OCI-LY7 (cell line): Measurements from ENCODE around the gene ADRB1. TPM values are rescaled to one million over a fixed set of nuclear protein-coding genes. Genes with fewer than 3 reads are reported as not detected.

ENCODE experiments used
- BruUV-seq: library from RNA; stranded (reverse); fragments of 400-500 nt; replicated peaks from 2 replicates; lab custom pipeline; 2021; lab: Mats Ljungman, UMichigan
- CTCF ChIA-PET: fragments of 300-600 bp; sonication (Branson Sonifier 250); formaldehyde crosslinking; loops from one replicate; lab custom pipeline; 2022; ENCODE audit warnings: antibody characterized with exemption; ENCODE audit not compliant: unreplicated experiment; lab: Charles Lee
- POLR2A ChIA-PET: fragments of 300-600 bp; sonication (Branson Sonifier 250); formaldehyde crosslinking; loops from one replicate; lab custom pipeline; 2022; ENCODE audit warnings: antibody characterized with exemption; lab: Charles Lee
- DNase-seq: peaks from one replicate; pipeline ENCODE4 v3.0.0-alpha.2; 2015; ENCODE audit warnings: low spot score
- H2AFZ ChIP-seq: fragments of 200-600 bp; sonication (generic), shearing (Covaris generic); 2 replicates; pipeline ENCODE4 v1.6.1; 2014; ENCODE audit warnings: mild to moderate bottlenecking, antibody characterized with exemption, low read length, moderate library complexity
- H3K27ac ChIP-seq: fragments of 200-600 bp; sonication (generic); 2 replicates; pipeline ENCODE4 v1.5.1; 2014; ENCODE audit warnings: mixed run types, low read depth, mild to moderate bottlenecking, moderate library complexity, low read length, inconsistent platforms; ENCODE audit not compliant: poor library complexity, severe bottlenecking
- H3K36me3 ChIP-seq: fragments of 200-600 bp; sonication (generic); 2 replicates; pipeline ENCODE4 v1.6.1; 2014; ENCODE audit warnings: mild to moderate bottlenecking, antibody characterized with exemption, low read length, moderate library complexity, mixed read lengths; ENCODE audit not compliant: insufficient read depth
- H3K4me1 ChIP-seq: fragments of 200-600 bp; sonication (generic); 2 replicates; pipeline ENCODE4 v1.5.1; 2014; ENCODE audit warnings: mild to moderate bottlenecking, low read length; ENCODE audit not compliant: insufficient read depth, poor library complexity, severe bottlenecking
- H3K4me2 ChIP-seq: fragments of 200-600 bp; sonication (generic); 2 replicates; pipeline ENCODE4 v1.6.1; 2014; ENCODE audit warnings: mild to moderate bottlenecking, low read length
- H3K4me3 ChIP-seq: fragments of 200-600 bp; sonication (generic); 2 replicates; pipeline ENCODE4 v1.5.1; 2014; ENCODE audit warnings: mild to moderate bottlenecking, low read depth, low read length; ENCODE audit not compliant: poor library complexity, severe bottlenecking
- H3K79me2 ChIP-seq: fragments of 200-600 bp; sonication (generic); 2 replicates; pipeline ENCODE4 v1.6.1; 2016; ENCODE audit warnings: low read depth, mild to moderate bottlenecking, low read length, moderate library complexity, mixed read lengths; ENCODE audit not compliant: insufficient read depth
- H3K9me2 ChIP-seq: fragments of 200-600 bp; sonication (generic); 2 replicates; pipeline ENCODE4 v1.6.1; 2016; ENCODE audit warnings: mild to moderate bottlenecking, low read length, mixed read lengths; ENCODE audit not compliant: insufficient read depth
- H3K9me3 ChIP-seq: fragments of 200-600 bp; sonication (generic); 2 replicates; pipeline ENCODE4 v1.6.1; 2014; ENCODE audit warnings: mild to moderate bottlenecking, mixed run types, low read length, mixed read lengths
- H4K20me1 ChIP-seq: fragments of 200-600 bp; sonication (generic); 2 replicates; pipeline ENCODE4 v1.6.1; 2014; ENCODE audit warnings: mild to moderate bottlenecking, antibody characterized with exemption, low read length, moderate library complexity, mixed read lengths; ENCODE audit not compliant: insufficient read depth
- CTCF ChIP-seq: fragments of 200-600 bp; sonication (generic); conservative IDR thresholded peaks from 2 replicates; pipeline ENCODE4 v1.5.1; 2014; ENCODE audit warnings: mild to moderate bottlenecking, antibody characterized with exemption, low read length, moderate library complexity, mixed read lengths
- EZH2phosphoT487 ChIP-seq: fragments of 200-600 bp; sonication (generic); IDR thresholded peaks from 2 replicates; pipeline ENCODE4 v1.6.1; 2018; ENCODE audit warnings: low read depth, borderline replicate concordance, mild to moderate bottlenecking, mixed run types, antibody characterized with exemption, low read length, moderate library complexity, mixed read lengths
- intact Hi-C: fragments of 100-400 bp; cut with micrococcal nuclease; formaldehyde crosslinking; loops from one replicate; pipeline ENCODE4 v1.10.0; 2022; ENCODE audit not compliant: unreplicated experiment
- total RNA-seq, 2 experiments: library from RNA; depleted of rRNA in 1 of 2; stranded (reverse); fragments of >200 nt in 1 of 2; shearing (Covaris generic) in 1 of 2; gene quantifications; 2 replicates each; pipeline ENCODE4 v1.2.3, GENCODE V29; 2014 to 2022

Gene ADRB1
- total RNA-seq, 2 experiments from 2014 or later = 1.3 to 2.0 TPM

DNA sequence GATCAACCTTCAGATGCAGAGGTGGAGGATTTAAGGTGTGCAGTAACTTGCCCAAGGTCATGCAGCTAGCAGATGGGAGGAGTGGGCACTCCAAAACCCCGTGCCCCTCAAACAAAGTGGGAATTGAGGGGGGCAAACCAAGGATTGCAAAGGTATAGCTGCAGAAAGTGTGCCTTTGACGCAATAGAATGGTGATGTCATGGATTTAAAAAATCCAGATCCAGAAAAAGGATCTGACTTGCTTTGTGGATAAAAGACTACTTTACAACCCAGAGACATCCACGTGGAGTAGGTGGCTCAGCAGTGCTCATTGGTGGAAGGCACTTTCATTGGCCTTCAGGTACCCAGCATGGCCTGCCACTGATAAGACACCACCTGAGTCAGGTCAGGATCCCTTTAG is 15.7 kb upstream of the ADRB1 start:
- TF ChIP-seq CTCF (no peak), EZH2phosphoT487 (no peak)
- H4K20me1 ChIP-seq = no peaks in the 10 kb centered on the region
- no peak overlapping the region for H3K4me3 ChIP-seq
- H3K9me3 ChIP-seq = no peaks in the 10 kb centered on the region
- H3K9me2 ChIP-seq = no peaks in the 10 kb centered on the region
- CTCF ChIA-PET = no interaction called here
- H3K79me2 ChIP-seq = no peaks in the 10 kb centered on the region
- DNase-seq = no peak
- no peaks in the 10 kb centered on the region for H3K36me3 ChIP-seq
- no peak overlapping the region for H3K27ac ChIP-seq
- no peak overlapping the region for H3K4me2 ChIP-seq
- BruUV-seq = no TSS peak
- intact Hi-C loops = loop anchor here (5.0 kb wide), 2 partner anchors 69 to 171 kb away; no protein-coding TSS in a partner anchor
- no peak overlapping the region for H2AFZ ChIP-seq
- H3K4me1 ChIP-seq = peaks cover 36% of the 10 kb centered on the region
- POLR2A ChIA-PET = interaction anchor here (0.6 kb wide), 1 partner anchor 15 kb away, joined by 3 read pairs; no protein-coding TSS in a partner anchor

- no peak for DNase-seq
- no peak overlapping the region for H3K4me3 ChIP-seq
- no peak overlapping the region for H3K27ac ChIP-seq
- peaks cover 36% of the 10 kb centered on the region for H3K4me1 ChIP-seq
- intact Hi-C loops = loop anchor here (5.0 kb wide), 2 partner anchors 69 to 171 kb away; no protein-coding TSS in a partner anchor
- H3K4me2 ChIP-seq = no peak overlapping the region
- POLR2A ChIA-PET = interaction anchor here (0.6 kb wide), 1 partner anchor 15 kb away, joined by 3 read pairs; no protein-coding TSS in a partner anchor
- no TSS peak for BruUV-seq
- H3K9me3 ChIP-seq = no peaks in the 10 kb centered on the region
- TF ChIP-seq EZH2phosphoT487 (no peak), CTCF (no peak)
- no peaks in the 10 kb centered on the region for H4K20me1 ChIP-seq
- H3K9me2 ChIP-seq = no peaks in the 10 kb centered on the region
- no peak overlapping the region for H2AFZ ChIP-seq
- no peaks in the 10 kb centered on the region for H3K36me3 ChIP-seq
- H3K79me2 ChIP-seq = no peaks in the 10 kb centered on the region
- CTCF ChIA-PET = no interaction called here
These were observed 15.2 kb upstream of the ADRB1 start for GRCh38 chr10:114028425-114028824.

DNA sequence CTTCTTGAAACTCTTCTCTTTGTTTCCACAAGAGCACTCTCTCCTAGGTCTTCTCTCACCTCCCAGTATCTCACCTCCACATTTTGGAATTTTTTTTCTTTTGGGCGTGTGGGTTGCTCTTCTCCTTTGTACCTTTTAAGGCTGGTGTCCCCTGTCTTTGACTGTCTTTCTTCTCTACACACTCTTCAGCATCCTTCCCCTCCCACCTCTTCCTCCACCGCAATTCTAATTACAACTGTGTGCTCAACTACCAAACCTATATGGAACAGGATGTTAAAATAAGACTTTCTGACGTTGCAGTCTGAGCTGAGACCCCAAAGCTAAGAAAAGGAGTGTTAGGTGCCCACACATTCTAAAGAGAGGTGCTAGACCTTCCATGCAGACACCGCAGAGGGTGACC is 14.0 kb upstream of the ADRB1 start:
- Histone ChIP-seq H3K4me2 (no peak overlapping the region), H3K79me2 (no peaks in the 10 kb centered on the region), H3K4me3 (no peak overlapping the region), H3K36me3 (no peaks in the 10 kb centered on the region), H4K20me1 (no peaks in the 10 kb centered on the region), H3K9me3 (no peaks in the 10 kb centered on the region), H3K9me2 (no peaks in the 10 kb centered on the region), H3K27ac (no peak overlapping the region), H2AFZ (no peak overlapping the region), H3K4me1 (peaks cover 26% of the 10 kb centered on the region)
- intact Hi-C loops = loop anchor here (5.0 kb wide), 2 partner anchors 68 to 172 kb away; no protein-coding TSS in a partner anchor
- CTCF ChIA-PET = no interaction called here
- POLR2A ChIA-PET = interaction anchor here (0.7 to 1.0 kb wide), 3 partner anchors 13 to 180 kb away, joined by 3 read pairs; no protein-coding TSS in a partner anchor
- DNase-seq = no peak
- no TSS peak for BruUV-seq
- TF ChIP-seq EZH2phosphoT487 (no peak), CTCF (no peak)
